Brain microvascular endothelial cell (primary cell): ENCODE data around the gene PDE3B.
"Not testable (repeated sequence)": the region's sequence is repeated elsewhere in the genome, so short reads cannot be mapped to it uniquely, and the experiment has no call there.

Experiments
- DNase-seq: peaks from one replicate; pipeline ENCODE4 v3.0.0-alpha.2; 2020
- H3K27ac ChIP-seq: fragments of 250-450 bp; sonication (Bioruptor Pico); 2 replicates; pipeline ENCODE4 v1.5.1; 2020; ENCODE audit warnings: mild to moderate bottlenecking, moderate library complexity
- H3K27me3 ChIP-seq: fragments of 250-450 bp; sonication (Bioruptor Pico); replicated peaks from 2 replicates; pipeline ENCODE4 v1.5.1; 2020; ENCODE audit warnings: mild to moderate bottlenecking
- H3K36me3 ChIP-seq: fragments of 250-450 bp; sonication (Bioruptor Pico); replicated peaks from 2 replicates; pipeline ENCODE4 v1.5.1; 2020; ENCODE audit warnings: mild to moderate bottlenecking
- H3K4me3 ChIP-seq: 2 replicates; pipeline ENCODE4 v1.5.1; 2011; ENCODE audit warnings: low read depth, mild to moderate bottlenecking, control low read depth, low read length, moderate library complexity
- CTCF ChIP-seq: IDR thresholded peaks from 2 replicates; pipeline ENCODE4 v1.5.1; 2011; ENCODE audit warnings: low read depth, mild to moderate bottlenecking, moderate library complexity, low read length, control low read depth, inconsistent platforms; ENCODE audit errors: missing control alignments
- in situ Hi-C: cut with HindIII; loops from 2 replicates; pipeline ENCODE4 v1.10.0; 2017; ENCODE audit warnings: low sequenced_read_pairs, low pct_ligation_motif_present

PDE3B gene

GRCh38 chr11:14643697-14644225, at the start of gene PDE3B:
Gene PDE3B, plus strand, starts transcription at chr11:14643804. Its CDS starts 272 bp downstream, at chr11:14644076.
- in situ Hi-C loops: no loop called here
- Histone ChIP-seq H3K27ac (no peak within 1 kb of the TSS), H3K27me3 (peaks cover 5% of the 10 kb centered on the region), H3K4me3 (peak within 1 kb of the TSS; percentile 71), H3K36me3 (no peaks in the 10 kb centered on the region)
- DNase-seq: peak; percentile 6
- no peak for TF ChIP-seq CTCF

DNA sequence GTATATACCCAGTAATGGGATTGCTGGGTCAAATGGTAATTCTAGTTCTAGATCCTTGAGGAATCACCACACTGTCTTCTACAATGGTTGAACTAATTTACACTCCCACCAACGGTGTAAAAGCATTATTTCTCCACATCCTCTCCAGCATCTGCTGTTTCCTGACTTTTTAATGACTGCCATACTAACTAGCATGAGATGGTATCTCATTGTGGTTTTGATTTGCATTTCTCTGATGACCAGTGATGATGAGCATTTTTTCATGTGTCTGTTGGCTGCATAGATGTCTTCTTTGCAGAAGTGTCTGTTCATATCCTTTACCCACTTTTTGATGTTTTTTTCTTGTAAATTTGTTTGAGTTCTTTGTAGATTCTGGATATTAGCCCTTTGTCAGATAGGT, 48.3 kb upstream of the PDE3B start:
- H3K36me3 ChIP-seq, in situ Hi-C loops, H3K27ac ChIP-seq, DNase-seq, H3K27me3 ChIP-seq, H3K4me3 ChIP-seq: not testable (repeated sequence)

GRCh38 chr11:14607713-14608112, 35.9 kb upstream of the PDE3B start:
- DNase-seq: no peak
- Histone ChIP-seq H3K36me3 (no peaks in the 10 kb centered on the region), H3K27ac (no peak overlapping the region), H3K27me3 (no peaks in the 10 kb centered on the region), H3K4me3 (no peak overlapping the region)
- TF ChIP-seq CTCF: no peak
- in situ Hi-C loops: no loop called here

DNA sequence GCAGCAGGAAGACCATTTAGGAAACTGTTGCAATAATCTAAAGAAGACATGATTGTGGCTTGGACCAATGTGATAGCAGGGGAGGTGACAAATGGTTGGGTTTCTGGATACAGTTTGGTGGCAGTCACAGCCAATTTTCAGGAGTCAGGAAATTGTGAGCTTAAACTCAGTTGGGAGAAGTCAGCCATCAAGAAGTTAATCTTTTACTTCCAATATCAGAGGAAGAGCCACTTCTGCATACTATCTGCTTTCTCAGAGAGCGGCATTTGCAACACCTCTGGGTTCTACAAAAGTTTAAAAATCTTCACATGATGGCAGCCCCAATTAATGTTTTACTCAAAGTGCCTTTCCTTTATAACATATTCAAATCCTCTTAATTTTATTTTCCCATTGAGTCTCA, 33.7 kb upstream of the PDE3B start:
- in situ Hi-C loops: no loop called here
- no peaks in the 10 kb centered on the region for H3K27me3 ChIP-seq
- H3K27ac ChIP-seq: no peak overlapping the region
- H3K36me3 ChIP-seq: no peaks in the 10 kb centered on the region
- no peak for TF ChIP-seq CTCF
- H3K4me3 ChIP-seq: no peak overlapping the region
- no peak for DNase-seq

GRCh38 chr11:14611939-14612338, 31.7 kb upstream of the PDE3B start:
- Histone ChIP-seq H3K36me3 (no peaks in the 10 kb centered on the region), H3K4me3 (no peak overlapping the region), H3K27ac (no peak overlapping the region), H3K27me3 (no peaks in the 10 kb centered on the region)
- in situ Hi-C loops: no loop called here
- no peak for TF ChIP-seq CTCF
- DNase-seq: no peak

GRCh38 chr11:14612694-14613093, 30.9 kb upstream of the PDE3B start:
- no peak for TF ChIP-seq CTCF
- in situ Hi-C loops: no loop called here
- Histone ChIP-seq H3K27me3 (no peaks in the 10 kb centered on the region), H3K36me3 (no peaks in the 10 kb centered on the region), H3K4me3 (no peak overlapping the region), H3K27ac (no peak overlapping the region)
- DNase-seq: no peak
